HG03521 (cell line): ENCODE measurements around the gene RHBDL1.
A peak's percentile ranks its signal among the peaks of the same experiment; 100 is the strongest.

ENCODE experiments used
- ATAC-seq: cut with Tn5 transposase; IDR thresholded peaks from one replicate; pipeline ENCODE4 v1.9.1; 2021; ENCODE audit warnings: mild to moderate bottlenecking, moderate library complexity; ENCODE audit not compliant: unreplicated experiment

Gene RHBDL1

DNA sequence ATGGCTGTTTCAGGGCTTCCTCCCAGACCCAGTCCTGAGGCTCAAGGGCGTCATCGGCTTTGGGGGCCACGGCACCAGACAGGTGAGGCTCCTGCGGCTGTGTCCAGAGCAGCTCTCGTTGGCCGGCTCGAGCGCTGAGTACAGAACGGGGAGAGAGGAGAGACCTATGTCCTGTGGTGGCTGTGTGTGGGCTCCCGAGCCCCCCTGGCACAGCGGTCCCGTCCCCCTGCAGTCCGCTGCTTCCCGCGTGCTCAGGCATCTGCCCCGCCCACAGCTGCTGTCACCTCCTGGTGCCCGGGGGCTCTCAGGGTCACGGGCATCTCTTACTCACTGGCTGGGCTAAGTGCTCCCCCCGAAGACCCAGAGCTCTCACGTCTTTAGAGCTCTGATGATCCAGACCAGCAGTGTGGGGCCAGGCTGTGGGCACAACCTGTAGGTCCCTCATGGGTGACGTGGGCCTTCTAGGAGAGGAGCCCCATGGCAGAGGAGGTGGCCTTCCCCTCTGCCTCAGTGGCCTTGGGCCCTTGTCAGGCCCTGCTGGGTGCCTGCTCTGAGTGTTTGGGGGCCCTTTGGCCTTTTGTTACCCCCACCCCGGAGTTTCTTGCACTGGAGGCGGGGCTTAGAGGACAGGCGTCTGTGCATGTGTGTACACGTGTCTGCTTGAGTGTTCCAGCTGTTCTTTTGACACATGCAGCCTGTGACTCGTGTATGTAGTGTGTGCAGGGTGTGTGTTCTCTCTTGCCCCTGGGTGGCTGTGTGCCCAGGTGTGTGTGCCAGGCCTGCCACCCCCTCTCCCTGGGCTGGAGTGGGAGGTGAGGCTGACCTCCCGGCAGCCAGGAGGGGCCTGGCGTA, 22.8 kb upstream of the RHBDL1 start:
- no peak for ATAC-seq

DNA sequence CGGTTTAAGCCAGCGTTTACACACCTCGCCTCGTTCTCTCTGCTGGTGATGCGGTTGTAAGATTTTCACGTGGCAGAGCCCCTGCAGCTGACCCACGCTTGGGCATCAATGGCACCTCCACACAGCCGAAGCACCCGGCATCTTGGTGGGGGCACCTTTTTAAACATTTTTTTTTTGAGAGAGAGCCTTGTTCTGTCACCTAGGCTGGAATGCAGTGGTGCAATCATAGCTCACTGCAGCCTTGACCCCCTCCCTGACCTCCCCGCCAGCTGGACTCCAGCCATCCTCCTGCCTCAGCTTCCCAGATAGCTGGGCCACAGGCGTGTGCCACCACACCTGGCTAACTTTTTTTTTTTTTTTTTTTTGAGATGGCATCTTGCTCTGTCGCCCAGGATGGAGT, 21.4 kb upstream of the RHBDL1 start:
- no peak for ATAC-seq

DNA sequence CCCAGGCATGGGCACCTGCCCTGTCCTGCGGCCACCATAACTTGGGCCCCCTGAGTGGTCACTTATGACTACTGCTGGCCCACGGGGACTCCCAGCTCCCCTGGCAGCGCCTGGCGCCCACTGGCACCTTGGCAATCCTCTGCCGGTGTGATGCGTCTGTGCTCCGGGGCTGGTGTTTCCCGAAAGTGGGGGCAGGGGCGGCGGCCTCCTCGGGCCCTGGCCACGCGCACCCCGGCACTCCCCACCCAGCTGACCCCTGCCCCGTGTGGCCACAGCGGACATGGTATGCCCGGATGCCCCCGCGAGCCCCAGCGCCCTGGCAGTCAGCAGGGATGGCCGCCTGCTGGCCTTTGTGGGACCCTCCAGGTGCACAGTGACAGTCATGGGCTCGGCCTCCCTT, 18.0 kb upstream of the RHBDL1 start:
- ATAC-seq, result no peak

DNA sequence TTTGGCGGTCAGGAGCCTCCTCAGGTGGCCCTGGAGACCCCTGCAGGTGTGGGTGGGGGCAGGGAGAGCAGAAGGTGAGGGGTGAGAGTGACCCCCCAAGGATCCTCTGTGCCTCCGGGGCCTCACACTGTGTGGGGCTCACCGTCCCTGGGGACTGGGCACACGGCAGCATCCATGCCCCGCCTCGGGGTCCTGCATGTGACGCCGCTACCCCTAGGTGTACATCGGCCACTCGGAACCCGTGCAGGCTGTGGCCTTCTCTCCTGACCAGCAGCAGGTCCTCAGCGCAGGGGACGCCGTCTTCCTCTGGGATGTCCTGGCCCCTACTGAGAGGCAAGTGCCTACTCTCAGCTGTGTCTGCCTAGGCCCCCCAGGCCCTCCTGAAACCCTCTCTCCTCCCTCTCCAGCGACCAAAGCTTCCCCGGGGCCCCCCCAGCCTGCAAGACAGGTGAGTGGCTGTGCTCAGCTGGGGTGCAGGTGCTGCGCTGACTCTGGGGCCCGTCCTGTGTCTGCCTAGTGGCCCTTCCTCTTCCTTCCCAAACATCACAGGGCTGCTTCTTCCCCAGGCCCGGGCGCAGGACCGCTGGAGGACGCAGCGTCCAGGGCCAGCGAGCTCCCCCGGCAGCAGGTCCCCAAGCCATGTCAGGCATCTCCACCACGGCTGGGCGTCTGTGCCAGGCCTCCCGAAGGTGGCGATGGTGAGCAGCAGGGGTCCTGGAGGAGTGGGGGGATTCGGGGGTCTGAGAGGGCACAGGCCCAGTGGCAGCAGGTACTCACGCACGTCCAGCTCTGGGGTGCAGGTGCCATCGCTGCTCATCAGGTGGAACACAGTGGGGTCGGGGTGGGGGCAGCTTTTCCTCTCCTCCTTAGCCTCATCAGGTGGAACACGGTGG, 16.5 kb upstream of the RHBDL1 start:
- no peak for ATAC-seq

DNA sequence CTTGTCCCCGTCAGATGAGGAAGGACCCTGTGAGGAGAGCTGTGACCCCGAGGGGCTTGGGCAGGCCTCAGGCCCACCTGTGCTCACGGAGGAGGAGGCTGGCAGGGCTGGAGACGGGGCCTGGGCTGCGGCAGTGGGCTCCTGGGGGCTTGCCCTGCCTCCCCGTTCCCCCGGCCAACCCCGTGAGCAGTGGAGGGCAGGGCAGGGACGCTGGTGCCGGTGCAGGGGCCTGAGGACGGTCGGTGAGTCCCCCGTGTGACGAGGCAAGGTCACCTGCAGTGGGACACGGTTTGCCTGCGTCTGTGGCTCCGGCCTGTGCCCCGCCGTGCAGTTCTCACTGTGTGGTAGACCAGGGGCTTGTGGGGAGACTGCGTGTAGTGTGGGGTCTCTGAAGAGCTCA, 15.9 kb upstream of the RHBDL1 start:
- no peak for ATAC-seq

DNA sequence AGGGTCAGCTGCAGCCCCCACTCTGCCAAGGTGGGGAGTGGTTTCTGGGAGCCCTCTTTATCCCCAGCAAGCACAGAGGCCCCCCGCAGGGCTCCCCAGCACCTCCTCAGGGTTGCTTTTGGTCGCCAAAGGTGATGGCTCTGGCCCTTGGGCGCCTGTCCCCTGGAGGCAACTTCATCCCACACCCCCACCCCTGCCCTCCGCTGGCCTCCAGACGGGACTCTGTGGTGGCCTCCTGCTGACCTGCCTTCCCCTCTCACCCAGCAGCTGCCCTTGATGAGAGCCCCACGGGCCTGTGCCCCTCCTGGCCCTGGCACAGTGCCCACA, 15.4 kb upstream of the RHBDL1 start:
- no peak for ATAC-seq

DNA sequence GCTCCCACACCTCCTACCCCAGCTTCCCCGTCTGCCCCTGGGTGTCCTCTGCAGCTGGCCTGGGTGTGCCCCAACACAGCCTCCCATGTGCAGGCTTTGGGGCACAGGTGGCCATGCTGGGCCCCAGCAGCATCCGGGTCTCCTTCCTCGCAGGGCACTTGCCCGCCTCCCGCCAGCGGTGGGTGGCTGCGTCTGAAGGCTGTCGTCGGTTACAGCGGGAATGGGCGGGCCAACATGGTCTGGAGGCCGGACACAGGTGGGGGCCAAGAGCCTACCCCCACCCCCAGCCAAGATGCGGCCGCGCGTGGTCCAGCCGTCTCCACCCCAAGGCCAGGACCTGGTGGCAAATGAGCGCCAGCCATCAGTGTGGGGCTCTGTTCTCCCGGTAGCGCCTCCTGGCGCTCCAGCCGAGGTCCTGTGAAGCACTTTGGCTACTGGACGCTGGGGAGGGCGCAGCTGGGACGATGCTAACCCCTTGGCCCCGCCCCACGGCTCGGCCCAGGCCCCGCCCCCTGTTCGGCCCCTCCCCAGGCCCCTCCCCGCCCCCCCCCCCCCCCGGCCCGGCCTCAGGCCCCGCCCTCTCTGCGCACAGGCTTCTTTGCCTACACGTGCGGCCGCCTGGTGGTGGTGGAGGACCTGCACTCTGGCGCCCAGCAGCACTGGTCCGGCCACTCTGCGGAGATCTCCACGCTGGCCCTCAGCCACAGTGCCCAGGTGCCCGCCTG, 14.8 kb upstream of the RHBDL1 start:
- peak; percentile 47 for ATAC-seq

DNA sequence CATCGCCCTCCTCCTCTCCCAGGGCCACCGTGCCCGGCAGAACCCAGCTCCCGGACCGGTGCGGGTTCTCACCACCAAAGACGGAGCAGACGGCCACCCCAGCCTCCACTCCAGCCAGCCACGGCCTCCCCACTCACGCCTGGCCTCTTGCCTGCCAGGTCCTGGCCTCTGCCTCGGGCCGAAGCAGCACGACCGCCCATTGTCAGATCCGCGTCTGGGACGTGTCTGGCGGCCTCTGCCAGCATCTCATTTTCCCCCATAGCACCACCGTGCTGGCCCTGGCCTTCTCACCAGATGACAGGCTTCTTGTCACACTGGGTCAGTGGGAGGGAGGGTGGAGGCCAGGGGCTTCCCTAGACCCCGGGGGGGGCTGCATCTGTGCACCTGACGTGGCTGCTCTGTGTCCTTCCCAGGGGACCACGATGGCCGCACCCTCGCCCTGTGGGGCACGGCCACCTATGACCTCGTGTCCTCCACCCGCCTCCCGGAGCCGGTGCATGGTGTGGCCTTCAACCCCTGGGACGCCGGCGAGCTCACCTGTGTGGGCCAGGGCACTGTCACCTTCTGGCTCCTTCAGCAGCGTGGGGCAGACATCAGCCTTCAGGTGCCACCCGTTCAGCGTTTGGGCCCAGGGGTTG, 14.2 kb upstream of the RHBDL1 start:
- ATAC-seq, result peak; percentile 12

DNA sequence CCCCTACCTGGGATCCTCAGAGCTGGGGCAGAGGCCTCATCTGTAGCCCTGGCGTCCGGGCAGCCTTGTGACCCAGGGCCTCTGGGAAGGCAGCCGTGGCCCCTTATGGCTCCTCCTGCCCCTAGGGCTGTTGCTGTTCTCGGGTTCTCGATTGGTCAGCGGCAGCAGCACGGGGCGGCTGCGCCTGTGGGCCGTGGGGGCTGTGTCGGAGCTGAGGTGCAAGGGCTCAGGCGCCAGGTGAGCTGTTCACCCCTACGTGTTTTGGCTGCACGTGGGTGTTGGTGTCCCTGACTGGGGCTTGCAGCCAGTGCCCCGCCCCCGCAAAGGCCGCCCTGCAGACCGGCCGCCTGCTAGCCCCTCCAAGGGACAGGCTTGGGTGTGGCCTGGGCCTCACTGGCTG, 13.4 kb upstream of the RHBDL1 start:
- ATAC-seq, result no peak

DNA sequence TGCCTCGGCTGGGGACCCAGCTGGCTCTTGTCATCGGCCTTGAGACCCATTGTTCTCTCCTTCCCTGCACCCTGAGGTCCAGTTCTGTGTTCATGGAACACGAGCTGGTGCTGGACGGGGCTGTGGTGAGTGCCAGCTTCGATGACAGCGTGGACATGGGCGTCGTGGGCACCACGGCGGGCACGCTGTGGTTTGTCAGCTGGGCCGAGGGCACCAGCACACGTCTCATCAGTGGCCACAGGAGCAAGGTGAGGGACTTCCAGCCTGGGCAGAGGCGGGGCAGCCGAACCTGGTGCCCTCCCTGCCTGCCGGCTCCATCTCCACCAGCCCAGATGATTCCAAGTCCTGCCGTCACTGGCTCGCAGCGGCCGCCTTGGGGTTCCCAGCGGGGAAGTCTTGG, 12.9 kb upstream of the RHBDL1 start:
- ATAC-seq, result no peak

DNA sequence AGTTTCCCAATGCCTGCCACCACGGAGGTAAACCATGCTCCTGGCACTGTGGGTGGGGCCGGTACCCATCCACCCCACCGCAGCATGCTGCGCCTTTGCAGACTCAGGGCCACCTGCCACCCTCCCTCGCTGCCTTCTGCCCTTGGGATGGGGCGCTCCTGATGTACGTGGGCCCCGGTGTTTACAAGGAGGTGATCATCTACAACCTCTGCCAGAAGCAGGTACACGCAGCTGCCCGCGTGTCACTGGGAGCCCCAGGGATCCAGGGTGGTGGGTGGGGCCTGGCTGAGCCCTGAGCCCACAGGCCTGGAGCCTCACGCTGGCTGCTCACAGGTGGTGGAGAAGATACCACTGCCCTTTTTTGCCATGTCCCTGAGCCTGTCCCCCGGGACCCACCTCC, 8.9 kb upstream of the RHBDL1 start:
- ATAC-seq, result no peak

DNA sequence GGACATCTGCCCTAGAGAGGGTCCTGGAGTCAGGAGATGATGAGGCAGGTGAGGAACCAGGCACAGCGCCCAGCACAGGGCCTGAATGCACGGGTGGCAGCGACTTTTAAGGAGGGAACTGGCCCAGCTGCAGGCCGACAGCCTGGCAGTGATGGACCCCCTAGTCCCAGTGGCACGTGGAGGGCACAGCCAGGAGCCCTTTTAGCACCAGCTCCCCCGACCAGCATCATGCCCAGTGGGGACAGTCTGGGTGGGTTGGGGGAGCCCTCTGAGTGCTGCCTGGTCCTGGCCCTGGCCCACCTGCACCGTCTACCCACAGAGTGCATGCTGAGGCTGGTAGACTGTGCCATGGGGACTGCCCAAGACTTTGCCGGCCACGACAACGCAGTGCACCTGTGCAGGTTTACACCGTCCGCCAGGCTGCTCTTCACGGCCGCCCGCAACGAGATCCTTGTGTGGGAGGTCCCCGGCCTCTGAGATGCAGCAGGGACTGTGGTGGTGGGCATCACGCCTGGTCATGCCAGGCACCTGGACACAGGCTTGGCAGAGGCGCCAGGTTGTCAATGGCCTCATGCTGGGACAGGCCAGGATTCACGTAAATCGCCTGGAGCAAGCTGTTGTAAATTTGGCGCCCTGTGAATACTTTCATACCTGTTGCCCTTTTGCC, 8.2 kb upstream of the RHBDL1 start:
- no peak for ATAC-seq

DNA sequence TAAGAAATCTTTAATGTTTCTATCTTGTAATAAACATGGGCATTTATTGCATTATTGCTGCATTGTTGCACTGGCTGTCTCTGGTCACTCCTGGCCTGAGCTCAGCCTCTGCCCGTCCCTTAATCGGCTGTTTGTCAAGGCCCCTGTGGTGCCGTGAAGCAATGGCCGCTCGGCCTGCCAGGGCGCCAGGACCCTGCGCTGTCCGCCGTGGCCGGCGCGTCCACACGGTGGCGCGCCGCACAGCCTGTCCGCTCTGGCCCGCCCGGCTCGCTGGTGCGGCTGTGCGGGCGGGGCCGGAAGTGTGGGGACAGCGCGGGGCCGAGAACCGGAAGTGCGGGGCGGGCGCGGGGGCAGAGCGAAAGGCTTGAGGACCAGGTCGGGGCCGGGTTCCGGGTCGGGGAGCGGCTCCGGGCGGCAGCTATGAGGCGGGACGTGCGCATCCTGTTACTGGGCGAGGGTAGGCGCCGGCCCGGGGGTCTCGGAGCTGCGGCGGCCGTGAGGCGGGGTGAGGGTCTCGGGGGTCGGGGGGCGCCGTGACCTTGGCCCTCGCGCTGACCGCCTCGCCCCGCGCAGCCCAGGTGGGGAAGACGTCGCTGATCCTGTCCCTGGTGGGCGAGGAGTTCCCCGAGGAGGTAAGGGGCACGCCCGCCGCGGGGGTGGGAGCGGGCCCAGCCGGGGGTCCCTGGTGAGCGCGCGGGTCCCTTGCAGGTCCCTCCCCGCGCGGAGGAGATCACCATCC, 7.5 kb upstream of the RHBDL1 start, which contains the start of gene RHOT2:
TSS of gene RHOT2 (plus strand) at position 353 of the 739 bp plus-strand sequence. CDS start at position 421, 68 bp downstream.
- ATAC-seq, result peak; percentile 84

DNA sequence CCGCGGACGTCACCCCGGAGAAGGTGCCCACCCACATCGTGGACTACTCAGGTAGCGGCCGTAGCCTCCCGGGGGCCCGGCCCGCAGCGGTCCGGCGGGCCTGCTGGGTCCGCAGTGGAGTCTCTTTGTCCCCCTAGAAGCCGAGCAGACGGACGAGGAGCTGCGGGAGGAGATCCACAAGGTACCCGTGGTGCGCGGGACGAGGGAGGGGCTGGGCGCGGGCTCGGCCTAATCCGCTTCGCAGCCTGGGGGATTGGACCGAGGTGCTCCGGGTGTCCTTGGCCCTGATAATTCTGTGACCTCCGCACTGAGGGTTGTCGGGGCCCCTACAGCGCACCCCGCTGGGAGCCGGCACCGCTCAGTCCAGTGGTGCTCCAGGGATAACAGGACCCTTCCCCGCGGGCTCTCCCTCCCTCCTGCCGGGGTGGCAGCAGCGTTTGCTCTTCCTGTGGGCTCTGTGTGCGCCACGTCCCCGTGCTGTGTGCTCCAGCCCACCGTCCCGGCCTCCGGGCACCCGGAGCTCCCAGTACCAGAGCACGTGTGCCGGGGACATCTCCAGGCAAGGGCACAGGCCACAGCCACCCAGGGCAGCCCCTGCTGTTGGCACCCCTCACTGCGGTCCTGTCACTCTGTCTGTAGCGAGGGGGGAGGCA, 6.8 kb upstream of the RHBDL1 start:
- no peak for ATAC-seq

DNA sequence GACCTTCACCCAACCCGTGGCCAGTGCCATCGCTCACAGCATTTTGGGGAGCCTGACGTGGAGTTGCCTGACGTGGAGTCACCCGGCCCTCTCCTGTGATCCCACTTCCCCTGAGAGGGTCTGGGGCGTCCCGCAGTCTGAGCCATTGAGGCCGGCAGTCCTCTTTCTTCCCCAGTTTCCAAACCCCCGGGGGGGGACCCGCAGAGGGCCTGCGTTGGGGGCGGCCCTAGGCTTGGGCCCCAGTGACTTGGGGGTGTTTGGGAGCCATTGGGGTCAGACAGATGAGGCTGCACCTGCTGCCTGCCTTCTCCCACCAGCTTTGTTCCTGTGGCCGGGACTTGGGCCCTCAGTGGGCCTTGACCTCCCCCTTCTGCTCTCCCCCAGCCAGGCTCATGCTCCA, 5.8 kb upstream of the RHBDL1 start:
- no peak for ATAC-seq

DNA sequence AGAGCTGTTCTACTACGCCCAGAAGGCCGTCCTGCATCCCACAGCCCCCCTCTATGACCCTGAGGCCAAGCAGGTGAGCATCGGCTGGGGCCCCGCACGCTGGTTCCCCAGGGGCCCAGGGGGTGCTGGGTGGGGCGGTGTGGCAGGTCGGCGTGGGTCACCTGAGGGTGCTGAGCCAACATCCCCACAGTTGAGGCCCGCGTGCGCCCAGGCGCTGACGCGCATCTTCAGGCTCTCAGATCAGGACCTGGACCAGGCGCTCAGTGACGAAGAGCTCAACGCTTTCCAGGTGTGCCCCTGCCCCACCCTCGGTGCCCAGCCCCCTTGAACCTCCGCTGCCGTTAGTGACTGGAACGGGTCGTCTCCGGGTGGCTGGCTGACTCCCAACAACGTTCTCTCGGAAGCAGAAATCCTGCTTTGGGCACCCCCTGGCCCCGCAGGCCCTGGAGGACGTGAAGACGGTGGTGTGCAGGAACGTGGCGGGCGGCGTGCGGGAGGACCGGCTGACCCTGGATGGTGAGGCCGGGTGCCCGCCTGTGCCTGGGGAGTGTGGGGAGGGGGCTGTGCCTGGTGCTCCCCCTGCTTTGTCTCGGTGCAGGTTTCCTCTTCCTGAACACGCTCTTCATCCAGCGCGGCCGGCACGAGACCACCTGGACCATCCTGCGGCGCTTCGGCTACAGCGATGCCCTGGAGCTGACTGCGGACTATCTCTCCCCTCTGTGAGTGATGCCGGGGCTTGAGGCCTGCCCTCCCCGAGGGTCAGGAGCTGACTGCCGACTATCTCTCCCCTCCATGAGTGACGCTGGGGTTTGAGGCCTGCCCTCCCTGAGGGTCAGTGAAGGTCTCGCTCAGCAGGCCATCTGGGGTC, 4.8 kb upstream of the RHBDL1 start:
- no peak for ATAC-seq

DNA sequence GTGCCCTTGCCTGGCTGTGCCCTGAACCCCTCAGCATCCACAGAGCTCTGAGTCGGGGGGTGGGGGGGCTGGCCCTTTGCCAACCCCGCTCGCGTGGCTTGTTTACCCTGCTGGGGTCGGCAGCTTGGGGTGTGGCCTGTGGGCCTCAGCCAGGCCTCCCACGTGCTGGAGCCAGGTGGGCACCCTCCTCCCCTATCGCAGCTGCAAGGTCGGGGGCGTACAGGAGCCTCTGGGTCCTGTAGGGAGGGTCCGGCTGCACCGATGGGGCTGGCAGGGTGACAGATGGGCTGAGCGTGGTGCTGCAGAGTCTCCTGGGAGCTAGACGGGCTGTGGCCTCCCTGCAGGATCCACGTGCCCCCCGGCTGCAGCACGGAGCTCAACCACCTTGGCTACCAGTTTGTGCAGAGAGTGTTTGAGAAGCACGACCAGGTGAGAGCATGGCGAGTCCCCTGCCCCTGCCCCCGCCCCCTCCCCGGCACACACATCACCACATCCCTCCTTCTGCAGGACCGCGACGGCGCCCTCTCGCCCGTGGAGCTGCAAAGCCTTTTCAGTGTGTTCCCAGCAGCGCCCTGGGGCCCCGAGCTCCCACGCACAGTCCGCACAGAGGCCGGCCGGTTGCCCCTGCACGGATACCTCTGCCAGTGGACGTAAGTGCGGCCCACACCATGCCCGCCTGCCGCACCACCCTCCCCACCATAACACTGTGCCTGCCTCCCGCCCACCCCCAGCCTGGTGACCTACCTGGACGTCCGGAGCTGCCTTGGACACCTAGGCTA, 3.9 kb upstream of the RHBDL1 start:
- no peak for ATAC-seq
